Measurements from ENCODE around the gene CD7.

Gene CD7

GRCh38 chr17:82328141-82328993, 11.0 kb upstream of the CD7 start:
- no peak for DNase-seq

GRCh38 chr17:82327757-82328140, 10.3 kb upstream of the CD7 start:
- no peak for DNase-seq

GRCh38 chr17:82327289-82327688, 9.9 kb upstream of the CD7 start:
- DNase-seq, result no peak

GRCh38 chr17:82325286-82326180, 8.1 kb upstream of the CD7 start:
- DNase-seq, result no peak

GRCh38 chr17:82324566-82325285, 7.3 kb upstream of the CD7 start:
- DNase-seq, result no peak

GRCh38 chr17:82323514-82324234, 6.3 kb upstream of the CD7 start:
- no peak for DNase-seq

- no peak for DNase-seq
Observed at GRCh38 chr17:82322526-82323453, 5.4 kb upstream of the CD7 start.

GRCh38 chr17:82321947-82322466, 4.6 kb upstream of the CD7 start:
- DNase-seq, result no peak

- DNase-seq, result no peak
Observed at GRCh38 chr17:82320956-82321927, 3.8 kb upstream of the CD7 start.

- DNase-seq, result no peak
Observed at GRCh38 chr17:82320140-82320840, 2.9 kb upstream of the CD7 start.

GRCh38 chr17:82319619-82320062, 2.2 kb upstream of the CD7 start:
- no peak for DNase-seq

- no peak for DNase-seq
Observed at GRCh38 chr17:82318772-82319606, 1.6 kb upstream of the CD7 start.

- DNase-seq, result no peak
Observed at GRCh38 chr17:82318169-82318498, 726 bp upstream of the CD7 start.

- DNase-seq, result no peak
Observed at GRCh38 chr17:82316651-82317393, 586 bp downstream of the CD7 start.

- no peak for DNase-seq
Observed at GRCh38 chr17:82315703-82316358, 1.6 kb downstream of the CD7 start.

GRCh38 chr17:82314727-82315605, 2.4 kb downstream of the CD7 start:
- no peak for DNase-seq
